ENCODE measurements around the gene SASH1.
A peak's percentile ranks its signal among the peaks of the same experiment; 100 is the strongest.

Gene SASH1

GRCh38 chr6:148455674-148456558, 113.3 kb downstream of the SASH1 start:
- DNase-seq (ENCODE audit: low read depth in 2 of 3, low spot score in 1 of 3): no peak

GRCh38 chr6:148457137-148457842, 114.7 kb downstream of the SASH1 start:
- DNase-seq (ENCODE audit: low read depth in 2 of 3, low spot score in 1 of 3): no peak

GRCh38 chr6:148457843-148458159, 115.2 kb downstream of the SASH1 start:
- no peak for DNase-seq (ENCODE audit: low read depth in 2 of 3, low spot score in 1 of 3)

- no peak for DNase-seq (ENCODE audit: low read depth in 2 of 3, low spot score in 1 of 3)
Measured at GRCh38 chr6:148459238-148459637, 116.6 kb downstream of the SASH1 start.

GRCh38 chr6:148460876-148461646, 118.4 kb downstream of the SASH1 start:
- no peak for DNase-seq (ENCODE audit: low read depth in 2 of 3, low spot score in 1 of 3)

- DNase-seq (ENCODE audit: low read depth in 2 of 3, low spot score in 1 of 3): no peak
Measured at GRCh38 chr6:148461986-148462577, 119.4 kb downstream of the SASH1 start.

- no peak for DNase-seq (ENCODE audit: low read depth in 2 of 3, low spot score in 1 of 3)
Measured at GRCh38 chr6:148463671-148464070, 121.0 kb downstream of the SASH1 start.

- DNase-seq (ENCODE audit: low read depth in 2 of 3, low spot score in 1 of 3): peak; percentile 28 to 71 (median 45)
Measured at GRCh38 chr6:148464319-148465010, 121.8 kb downstream of the SASH1 start.

- DNase-seq (ENCODE audit: low read depth in 2 of 3, low spot score in 1 of 3): no peak
Measured at GRCh38 chr6:148465011-148465335, 122.3 kb downstream of the SASH1 start.

- no peak for DNase-seq (ENCODE audit: low read depth in 2 of 3, low spot score in 1 of 3)
Measured at GRCh38 chr6:148465670-148466069, 123.0 kb downstream of the SASH1 start.

- DNase-seq (ENCODE audit: low read depth in 2 of 3, low spot score in 1 of 3): no peak
Measured at GRCh38 chr6:148466158-148466557, 123.5 kb downstream of the SASH1 start.

- no peak for DNase-seq (ENCODE audit: low read depth in 2 of 3, low spot score in 1 of 3)
Measured at GRCh38 chr6:148467926-148468325, 125.3 kb downstream of the SASH1 start.

GRCh38 chr6:148470156-148470555, 127.5 kb downstream of the SASH1 start:
- no peak for DNase-seq (ENCODE audit: low read depth in 2 of 3, low spot score in 1 of 3)

- DNase-seq (ENCODE audit: low read depth in 2 of 3, low spot score in 1 of 3): no peak
Measured at GRCh38 chr6:148470606-148471465, 128.2 kb downstream of the SASH1 start.

- DNase-seq (ENCODE audit: low read depth in 2 of 3, low spot score in 1 of 3): no peak
Measured at GRCh38 chr6:148471624-148472159, 129.1 kb downstream of the SASH1 start.

- no peak for DNase-seq (ENCODE audit: low read depth in 2 of 3, low spot score in 1 of 3)
Measured at GRCh38 chr6:148472171-148473105, 129.8 kb downstream of the SASH1 start.

- no peak for DNase-seq (ENCODE audit: low read depth in 2 of 3, low spot score in 1 of 3)
Measured at GRCh38 chr6:148479497-148479896, 136.9 kb downstream of the SASH1 start.

GRCh38 chr6:148487461-148487860, 144.8 kb downstream of the SASH1 start:
- DNase-seq (ENCODE audit: low read depth in 2 of 3, low spot score in 1 of 3): no peak
